ENCODE data around the gene PTS. TPM values are rescaled to one million over a fixed set of nuclear protein-coding genes. Genes with fewer than 3 reads are reported as not detected.

Gene PTS
- total RNA-seq, 1 experiment from 2014 or later, result 48.6 TPM

- Histone ChIP-seq H3K79me1 (ENCODE audit: insufficient read depth, low read depth, low read length, poor library complexity, severe bottlenecking) (no peaks in the 10 kb centered on the region), H3K4ac (ENCODE audit: low read depth, low read length) (no peak overlapping the region), H3K14ac (ENCODE audit: insufficient read depth, low read length) (no peak overlapping the region), H2AK5ac (ENCODE audit: insufficient read length, low read length) (no peak overlapping the region), H3K9me3 (ENCODE audit: control insufficient read depth, low read depth, low read length) (no peaks in the 10 kb centered on the region), H2BK5ac (ENCODE audit: insufficient read length, low read length) (no peak overlapping the region), H3K23me2 (ENCODE audit: insufficient read length, low read depth, low read length, poor library complexity, severe bottlenecking) (no peaks in the 10 kb centered on the region), H4K8ac (replicated peaks; ENCODE audit: insufficient read length, low read depth, low read length) (no peak overlapping the region), H3K27me3 (ENCODE audit: insufficient read depth, low read length) (no peaks in the 10 kb centered on the region), H2BK20ac (ENCODE audit: low read depth, low read length, poor library complexity, severe bottlenecking) (no peak overlapping the region), H3K4me2 (ENCODE audit: insufficient read depth, insufficient read length, low read length) (no peak overlapping the region), H2BK15ac (ENCODE audit: low read depth, low read length) (no peak overlapping the region), H2BK120ac (ENCODE audit: low read depth, low read length, poor library complexity, severe bottlenecking) (no peak overlapping the region), H3K23ac (ENCODE audit: insufficient read length, low read depth, low read length) (no peak overlapping the region), H3K4me1 (ENCODE audit: insufficient read depth, low read length) (no peaks in the 10 kb centered on the region), H2BK12ac (ENCODE audit: insufficient read length, low read depth, low read length) (no peak overlapping the region), H2AFZ (ENCODE audit: low read length) (no peak overlapping the region), H3K79me2 (ENCODE audit: insufficient read depth, low read length) (no peaks in the 10 kb centered on the region), H3T11ph (ENCODE audit: low read length) (no peak overlapping the region), H4K5ac (ENCODE audit: insufficient read length, low read depth, low read length) (no peak overlapping the region), H3K18ac (ENCODE audit: insufficient read length, low read depth, low read length) (no peak overlapping the region), H3K9ac (ENCODE audit: extremely low read depth, insufficient read length, low read length) (no peak overlapping the region), H4K20me1 (ENCODE audit: control insufficient read depth, insufficient read depth, insufficient read length) (no peaks in the 10 kb centered on the region), H3K56ac (ENCODE audit: insufficient read length, low read depth, low read length) (no peak overlapping the region), H3K27ac (ENCODE audit: insufficient read length, low read depth, low read length) (no peak overlapping the region), H4K91ac (ENCODE audit: insufficient read length, low read depth, low read length) (no peak overlapping the region)
- H3K9me3 Mint-ChIP-seq, result peaks cover 5% of the 10 kb centered on the region in 2 experiments; a peak in 4 of 5 replicates
- no peaks in the 10 kb centered on the region for H3K4me1 Mint-ChIP-seq
- no peak for DNase-seq
- H3K27me3 Mint-ChIP-seq (ENCODE audit: low read depth), result peaks cover 12% of the 10 kb centered on the region
- peaks cover 0 to 4% (median 0%) of the 10 kb centered on the region in 3 experiments; a peak in 1 of 7 replicates for H3K36me3 Mint-ChIP-seq (ENCODE audit: insufficient read depth in 1 of 3, low read depth in 3 of 3)
- WGBS (ENCODE audit: extremely low coverage, insufficient read length, low lambda C conversion rate), result no CpG with 5 or more reads among the region's 23 CpGs
- H3K27ac Mint-ChIP-seq, result no peak overlapping the region
- no peak for TF ChIP-seq CTCF (conservative IDR thresholded peaks at IDR 0.05)
- no peak overlapping the region for H3K4me3 Mint-ChIP-seq
Observed at GRCh38 chr11:112206071-112206470, 20.2 kb upstream of the PTS start.

All from H9 (cell line).